Neural cell (in vitro differentiated cells): ENCODE data around the gene KCNQ1OT1. TPM values are rescaled to one million over a fixed set of nuclear protein-coding genes. Genes with fewer than 3 reads are reported as not detected.

Experiments
- H2AFZ ChIP-seq: fragments of 200-600, 300-800 bp; sonication (generic), shearing (Covaris generic); 2 replicates; pipeline ENCODE4 v1.6.0; 2014; ENCODE audit warnings: low read depth, mild to moderate bottlenecking, antibody characterized with exemption, low read length, moderate library complexity
- H3F3A ChIP-seq: fragments of 200-600 bp; shearing (Covaris generic); 2 replicates; pipeline ENCODE4 v1.6.1; 2016; ENCODE audit warnings: mild to moderate bottlenecking, moderate library complexity, mixed read lengths, antibody characterized with exemption, low read length; ENCODE audit not compliant: insufficient read depth, poor library complexity, severe bottlenecking
- H3K27ac ChIP-seq: fragments of 200-600, 300-800 bp; sonication (generic), shearing (Covaris generic); 2 replicates; pipeline ENCODE4 v1.5.1; 2014; ENCODE audit warnings: mild to moderate bottlenecking, low read length, moderate library complexity
- H3K27me3 ChIP-seq: fragments of 300-800, 200-600 bp; sonication (generic), shearing (Covaris generic); 2 replicates; pipeline ENCODE4 v1.6.0; 2014; ENCODE audit warnings: mild to moderate bottlenecking, low read depth, low read length, moderate library complexity; ENCODE audit not compliant: insufficient read depth
- H3K36me3 ChIP-seq: fragments of 300-800, 200-600 bp; sonication (generic), shearing (Covaris generic); 2 replicates; pipeline ENCODE4 v1.5.1; 2014; ENCODE audit warnings: mild to moderate bottlenecking, antibody characterized with exemption, low read length, moderate library complexity; ENCODE audit not compliant: insufficient read depth
- H3K4me2 ChIP-seq: fragments of 300-800, 200-600 bp; sonication (generic), shearing (Covaris generic); 2 replicates; pipeline ENCODE4 v1.6.0; 2014; ENCODE audit warnings: mild to moderate bottlenecking, low read length
- H3K4me3 ChIP-seq: fragments of 300-800, 200-600 bp; sonication (generic), shearing (Covaris generic); 2 replicates; pipeline ENCODE4 v1.5.1; 2014; ENCODE audit warnings: mild to moderate bottlenecking, low read length, moderate library complexity
- H3K79me2 ChIP-seq: fragments of 200-600 bp; shearing (Covaris generic); replicated peaks from 2 replicates; pipeline ENCODE4 v1.6.0; 2014; ENCODE audit warnings: mild to moderate bottlenecking, low read length, moderate library complexity; ENCODE audit not compliant: insufficient read depth
- H3K9ac ChIP-seq: fragments of 300-800, 200-600 bp; sonication (generic), shearing (Covaris generic); 2 replicates; pipeline ENCODE4 v1.6.1; 2016; ENCODE audit warnings: mild to moderate bottlenecking, low read length, mixed read lengths
- H3K9me2 ChIP-seq: fragments of 200-600 bp; shearing (Covaris generic); 2 replicates; pipeline ENCODE4 v1.6.1; 2016; ENCODE audit warnings: mild to moderate bottlenecking, low read length, mixed read lengths; ENCODE audit not compliant: insufficient read depth
- H3K9me3 ChIP-seq: fragments of 200-600, 300-800 bp; sonication (generic), shearing (Covaris generic); 2 replicates; pipeline ENCODE4 v1.6.1; 2016; ENCODE audit warnings: mild to moderate bottlenecking, mixed run types, low read length, moderate library complexity, mixed read lengths
- H4K20me1 ChIP-seq: fragments of 200-600 bp; shearing (Covaris generic); 2 replicates; pipeline ENCODE4 v1.6.1; 2016; ENCODE audit warnings: mild to moderate bottlenecking, mixed run types; ENCODE audit not compliant: insufficient read depth
- CTCF ChIP-seq: fragments of 450-650 bp; IDR thresholded peaks from 2 replicates; pipeline ENCODE4 v1.5.1; 2014; ENCODE audit warnings: antibody characterized with exemption, mild to moderate bottlenecking, moderate library complexity; ENCODE audit not compliant: poor library complexity, severe bottlenecking
- EP300 ChIP-seq: fragments of 450-650 bp; conservative IDR thresholded peaks from 2 replicates; pipeline ENCODE4 v1.6.1; 2014; ENCODE audit warnings: antibody characterized with exemption, mild to moderate bottlenecking, moderate library complexity; ENCODE audit not compliant: poor library complexity, severe bottlenecking
- EZH2 ChIP-seq: fragments of 200-600, 300-800 bp; shearing (Covaris generic), sonication (generic); IDR thresholded peaks from 2 replicates; pipeline ENCODE4 v1.6.1; 2014; ENCODE audit warnings: antibody characterized with exemption, low read length, borderline replicate concordance, mild to moderate bottlenecking; ENCODE audit not compliant: insufficient read depth, poor library complexity, severe bottlenecking
- MXI1 ChIP-seq: fragments of 450-650 bp; conservative IDR thresholded peaks from 2 replicates; pipeline ENCODE4 v1.6.1; 2014; ENCODE audit warnings: antibody characterized with exemption, mild to moderate bottlenecking; ENCODE audit not compliant: poor library complexity, severe bottlenecking
- POLR2AphosphoS5 ChIP-seq: IDR thresholded peaks from 2 replicates; pipeline ENCODE4 v1.6.1; 2012
- RAD21 ChIP-seq: fragments of 450-650 bp; conservative IDR thresholded peaks from 2 replicates; pipeline ENCODE4 v1.6.1; 2014; ENCODE audit warnings: antibody characterized with exemption, mild to moderate bottlenecking, moderate library complexity
- SMC3 ChIP-seq: fragments of 450-650 bp; conservative IDR thresholded peaks from 2 replicates; pipeline ENCODE4 v1.6.1; 2014; ENCODE audit warnings: antibody characterized with exemption, mild to moderate bottlenecking, moderate library complexity; ENCODE audit not compliant: poor library complexity
- TAF1 ChIP-seq: IDR thresholded peaks from 2 replicates; pipeline ENCODE4 v1.6.1; 2012; ENCODE audit warnings: low read depth
- polyA plus RNA-seq: library from polyadenylated mRNA; depleted of rRNA; stranded (reverse); fragments of >200 nt; gene quantifications from 2 replicates; pipeline ENCODE4 v1.2.3, GENCODE V29; 2014
- TF ChIP-seq, protein P1 (sequence below): IDR thresholded peaks from 2 replicates; pipeline ENCODE4 v1.6.1; 2012; ENCODE audit warnings: borderline replicate concordance

The KCNQ1OT1 gene
- polyA plus RNA-seq, 1 donor from 2014 or later, result 0.12 TPM

DNA sequence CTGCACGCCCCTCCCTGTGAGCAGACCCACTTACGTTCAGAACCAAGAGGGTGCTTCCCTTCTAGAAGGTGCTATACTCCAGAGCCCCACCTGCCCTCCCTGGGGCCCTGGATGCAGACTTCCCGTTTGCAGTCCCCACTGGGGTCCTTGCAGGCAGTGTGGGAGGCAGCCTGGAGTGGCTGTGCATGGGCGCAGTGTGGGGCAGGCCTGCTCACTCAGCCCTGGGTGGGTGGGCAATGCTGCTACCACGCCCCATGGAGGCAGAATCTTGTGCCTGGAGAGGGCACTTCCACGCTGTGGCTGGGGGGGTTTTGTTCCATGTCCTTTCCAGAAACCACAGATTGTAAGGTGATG, 116.2 kb downstream of the KCNQ1OT1 start:
- H3K27me3 ChIP-seq, result no peaks in the 10 kb centered on the region
- no peak overlapping the region for H2AFZ ChIP-seq
- H3K79me2 ChIP-seq, result no peaks in the 10 kb centered on the region
- no peaks in the 10 kb centered on the region for H3K9me2 ChIP-seq
- H3K27ac ChIP-seq, result no peak overlapping the region
- H3K36me3 ChIP-seq, result no peaks in the 10 kb centered on the region
- TF ChIP-seq RAD21 (no peak), POLR2AphosphoS5 (no peak), TAF1 (no peak), EP300 (no peak), CTCF (no peak), SMC3 (no peak), EZH2 (no peak)
- H4K20me1 ChIP-seq, result no peaks in the 10 kb centered on the region
- no peaks in the 10 kb centered on the region for H3F3A ChIP-seq
- H3K9me3 ChIP-seq, result no peaks in the 10 kb centered on the region
- H3K4me3 ChIP-seq, result no peak overlapping the region
- H3K4me2 ChIP-seq, result no peak overlapping the region
- no peak overlapping the region for H3K9ac ChIP-seq

DNA sequence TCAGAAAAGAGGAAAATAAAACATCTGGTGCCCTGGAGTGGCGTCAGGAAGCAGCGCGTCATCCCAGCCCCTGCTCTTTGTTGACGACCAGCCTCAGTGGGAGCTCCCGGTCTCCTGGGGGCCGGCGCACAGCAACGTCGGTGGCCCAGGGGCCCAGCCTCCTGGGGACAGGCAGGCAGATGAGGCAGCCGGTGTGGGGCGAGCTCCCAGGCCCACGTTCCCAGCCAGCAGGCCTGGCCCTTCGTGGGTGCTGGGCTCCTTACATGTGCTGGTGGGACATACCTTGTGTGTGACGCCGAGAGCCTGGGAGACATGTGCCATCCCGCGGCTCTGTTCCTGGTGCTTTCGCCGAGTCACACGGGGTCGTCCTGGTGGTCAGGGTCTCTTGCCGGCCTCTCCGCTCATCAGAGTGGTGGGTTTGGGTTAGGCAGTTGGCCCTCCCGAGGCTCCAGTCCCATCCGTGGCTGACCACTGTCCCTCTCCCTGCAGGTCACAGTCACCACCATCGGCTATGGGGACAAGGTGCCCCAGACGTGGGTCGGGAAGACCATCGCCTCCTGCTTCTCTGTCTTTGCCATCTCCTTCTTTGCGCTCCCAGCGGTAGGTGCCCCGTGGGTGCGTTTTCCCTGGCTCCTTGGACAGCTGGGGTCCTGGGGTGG, 116.7 kb downstream of the KCNQ1OT1 start:
- Histone ChIP-seq H3K36me3 (no peaks in the 10 kb centered on the region), H3K4me3 (no peak overlapping the region), H3K9me3 (no peaks in the 10 kb centered on the region), H3K27me3 (no peaks in the 10 kb centered on the region), H3F3A (no peaks in the 10 kb centered on the region), H3K79me2 (no peaks in the 10 kb centered on the region), H3K4me2 (no peak overlapping the region), H3K9me2 (no peaks in the 10 kb centered on the region), H4K20me1 (no peaks in the 10 kb centered on the region), H3K9ac (no peak overlapping the region), H3K27ac (no peak overlapping the region), H2AFZ (no peak overlapping the region)
- TF ChIP-seq CTCF (no peak), POLR2AphosphoS5 (no peak), SMC3 (no peak), RAD21 (no peak), TAF1 (no peak), EZH2 (no peak)

GRCh38 chr11:2582351-2582945, 117.3 kb downstream of the KCNQ1OT1 start:
- TF ChIP-seq RAD21, result no peak
- TF ChIP-seq MXI1, result no peak
- TF ChIP-seq EP300, result no peak
- no peak for TF ChIP-seq CTCF
- no peak for TF ChIP-seq POLR2AphosphoS5
- no peak for TF ChIP-seq TAF1
- TF ChIP-seq EZH2, result no peak
- TF ChIP-seq, protein P1, sequence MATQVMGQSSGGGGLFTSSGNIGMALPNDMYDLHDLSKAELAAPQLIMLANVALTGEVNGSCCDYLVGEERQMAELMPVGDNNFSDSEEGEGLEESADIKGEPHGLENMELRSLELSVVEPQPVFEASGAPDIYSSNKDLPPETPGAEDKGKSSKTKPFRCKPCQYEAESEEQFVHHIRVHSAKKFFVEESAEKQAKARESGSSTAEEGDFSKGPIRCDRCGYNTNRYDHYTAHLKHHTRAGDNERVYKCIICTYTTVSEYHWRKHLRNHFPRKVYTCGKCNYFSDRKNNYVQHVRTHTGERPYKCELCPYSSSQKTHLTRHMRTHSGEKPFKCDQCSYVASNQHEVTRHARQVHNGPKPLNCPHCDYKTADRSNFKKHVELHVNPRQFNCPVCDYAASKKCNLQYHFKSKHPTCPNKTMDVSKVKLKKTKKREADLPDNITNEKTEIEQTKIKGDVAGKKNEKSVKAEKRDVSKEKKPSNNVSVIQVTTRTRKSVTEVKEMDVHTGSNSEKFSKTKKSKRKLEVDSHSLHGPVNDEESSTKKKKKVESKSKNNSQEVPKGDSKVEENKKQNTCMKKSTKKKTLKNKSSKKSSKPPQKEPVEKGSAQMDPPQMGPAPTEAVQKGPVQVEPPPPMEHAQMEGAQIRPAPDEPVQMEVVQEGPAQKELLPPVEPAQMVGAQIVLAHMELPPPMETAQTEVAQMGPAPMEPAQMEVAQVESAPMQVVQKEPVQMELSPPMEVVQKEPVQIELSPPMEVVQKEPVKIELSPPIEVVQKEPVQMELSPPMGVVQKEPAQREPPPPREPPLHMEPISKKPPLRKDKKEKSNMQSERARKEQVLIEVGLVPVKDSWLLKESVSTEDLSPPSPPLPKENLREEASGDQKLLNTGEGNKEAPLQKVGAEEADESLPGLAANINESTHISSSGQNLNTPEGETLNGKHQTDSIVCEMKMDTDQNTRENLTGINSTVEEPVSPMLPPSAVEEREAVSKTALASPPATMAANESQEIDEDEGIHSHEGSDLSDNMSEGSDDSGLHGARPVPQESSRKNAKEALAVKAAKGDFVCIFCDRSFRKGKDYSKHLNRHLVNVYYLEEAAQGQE, result no peak
- no peak for TF ChIP-seq SMC3
- H3K9ac ChIP-seq, result no peak overlapping the region
- no peaks in the 10 kb centered on the region for H3F3A ChIP-seq
- H3K27ac ChIP-seq, result no peak overlapping the region
- no peaks in the 10 kb centered on the region for H3K9me2 ChIP-seq
- H4K20me1 ChIP-seq, result no peaks in the 10 kb centered on the region
- no peaks in the 10 kb centered on the region for H3K27me3 ChIP-seq
- H3K79me2 ChIP-seq, result no peaks in the 10 kb centered on the region
- no peak overlapping the region for H3K4me3 ChIP-seq
- H3K9me3 ChIP-seq, result no peaks in the 10 kb centered on the region
- no peak overlapping the region for H2AFZ ChIP-seq
- H3K36me3 ChIP-seq, result no peaks in the 10 kb centered on the region
- no peak overlapping the region for H3K4me2 ChIP-seq
